Frontal cortex (tissue), 1 donor: ENCODE data around the gene TOR1B. TPM values are rescaled to one million over a fixed set of nuclear protein-coding genes. Genes with fewer than 3 reads are reported as not detected.

Experiments used
- total RNA-seq: library from RNA; depleted of rRNA; stranded (reverse); fragments of >200 nt; gene quantifications from one replicate; pipeline ENCODE4 v1.2.3, GENCODE V29; 2014

Gene TOR1B
- total RNA-seq, 1 donor from 2014 or later = 38.3 TPM

Other genes with a start within 250 kb of the TOR1B start
- gene C9orf50, start 182.1 kb upstream of the TOR1B start, total RNA-seq = not detected
- 11.4 TPM for gene NTMT1, start 177.0 kb upstream of the TOR1B start, total RNA-seq
- gene ASB6, start 161.0 kb upstream of the TOR1B start, total RNA-seq = 10.6 TPM
- gene PRRX2, start 137.5 kb upstream of the TOR1B start, total RNA-seq = not detected
- 3.7 TPM for gene PTGES, start 50.1 kb upstream of the TOR1B start, total RNA-seq
- 21.6 TPM for gene TOR1A, start 21.0 kb downstream of the TOR1B start, total RNA-seq
- 53.8 TPM for gene C9orf78, start 32.1 kb downstream of the TOR1B start, total RNA-seq
- gene USP20, start 32.3 kb downstream of the TOR1B start, total RNA-seq = 11.8 TPM
- gene FNBP1, start 240.0 kb downstream of the TOR1B start, total RNA-seq = 49.7 TPM